HCT116 (cell line): ENCODE data around the gene PGS1. TPM values are rescaled to one million over a fixed set of nuclear protein-coding genes. Genes with fewer than 3 reads are reported as not detected.

Experiments used
- ATAC-seq: fragments of 200-7000 bp; cut with Tn5 transposase; 2 replicates; pipeline ENCODE4 v1.9.1; 2020; ENCODE audit warnings: mild to moderate bottlenecking, moderate library complexity
- BruUV-seq: library from RNA; stranded (reverse); fragments of 400-500 nt; replicated peaks from 2 replicates; lab custom pipeline; 2021; lab: Mats Ljungman, UMichigan
- CTCF ChIA-PET: fragments of 300-600 bp; sonication (Branson Sonifier 250); formaldehyde crosslinking; loops from one replicate; lab custom pipeline; 2021; ENCODE audit warnings: antibody characterized with exemption; lab: Charles Lee
- POLR2A ChIA-PET: fragments of 300-600, 350-600 bp; sonication (Branson Sonifier 250); formaldehyde crosslinking; loops from one replicate; lab custom pipeline; 2021; ENCODE audit warnings: antibody characterized with exemption; lab: Charles Lee
- RAD21 ChIA-PET, 2 experiments: fragments of 300-600 bp; sonication (Branson Sonifier 250); formaldehyde crosslinking; loops; one replicate each; lab custom pipeline; 2023; ENCODE audit warnings: low total read pairs in 2 of 2; ENCODE audit not compliant: uncharacterized antibody in 2 of 2, unreplicated experiment in 2 of 2, low non-redundant PET in 1 of 2; lab: Charles Lee
- DNase-seq: peaks from one replicate; pipeline ENCODE4 v3.0.0-alpha.2; 2010; ENCODE audit warnings: low read depth, low spot score
- H2AFZ ChIP-seq: fragments of 200-600 bp; shearing (Covaris generic), sonication (generic); 2 replicates; pipeline ENCODE4 v1.6.1; 2017; ENCODE audit warnings: low read depth, mixed run types, mixed read lengths, antibody characterized with exemption, low read length; ENCODE audit not compliant: poor library complexity, severe bottlenecking
- H3K27ac ChIP-seq: 2 replicates; pipeline ENCODE4 v1.5.1; 2012; ENCODE audit warnings: low read depth, low read length
- H3K27me3 ChIP-seq: fragments of 200-600 bp; sonication (generic); 2 replicates; pipeline ENCODE4 v1.6.1; 2016; ENCODE audit warnings: mixed run types, low read length, mixed read lengths; ENCODE audit not compliant: insufficient read depth
- H3K36me3 ChIP-seq, 2 experiments: fragments of 200-500 bp in 1 of 2; fragments of 200-600 bp in 1 of 2; sonication (Bioruptor generic) in 1 of 2; sonication (generic) in 1 of 2; 2 replicates each; pipeline versions ENCODE4 v1.5.1 to v1.6.1; 2014 to 2016; ENCODE audit warnings: low read length in 2 of 2, inconsistent platforms in 1 of 2, mixed read lengths in 1 of 2, mixed run types in 1 of 2; ENCODE audit not compliant: insufficient read depth in 2 of 2, control insufficient read depth in 1 of 2
- H3K4me1 ChIP-seq, 2 experiments: fragments of 200-600 bp in 1 of 2; sonication (generic) in 1 of 2; 2 replicates each; pipeline versions ENCODE4 v1.5.1 to v1.6.1; 2012 to 2017; ENCODE audit warnings: low read length in 2 of 2, inconsistent platforms in 1 of 2, mild to moderate bottlenecking in 1 of 2, mixed read lengths in 1 of 2, mixed run types in 1 of 2, moderate library complexity in 1 of 2; ENCODE audit not compliant: insufficient read depth in 2 of 2, control insufficient read depth in 1 of 2
- H3K4me2 ChIP-seq: fragments of 200-600 bp; sonication (generic); 2 replicates; pipeline ENCODE4 v1.6.1; 2017; ENCODE audit warnings: mixed run types, low read length, mixed read lengths
- H3K4me3 ChIP-seq, 2 experiments: fragments of 200-600 bp in 1 of 2; sonication (generic) in 1 of 2; replicated peaks in 1 of 2; 2 replicates each; pipeline ENCODE4 v1.5.1; 2011 to 2016; ENCODE audit warnings: low read length in 2 of 2, control low read depth in 1 of 2, low read depth in 1 of 2, mild to moderate bottlenecking in 1 of 2, mixed read lengths in 1 of 2, mixed run types in 1 of 2
- H3K79me2 ChIP-seq: fragments of 200-600 bp; sonication (generic); 2 replicates; pipeline ENCODE4 v1.6.1; 2017; ENCODE audit warnings: mild to moderate bottlenecking, mixed run types, low read length, moderate library complexity, mixed read lengths; ENCODE audit not compliant: insufficient read depth
- H3K9ac ChIP-seq: fragments of 200-600 bp; sonication (generic); 2 replicates; pipeline ENCODE4 v1.6.1; 2016; ENCODE audit warnings: low read length, mixed read lengths
- H3K9me2 ChIP-seq: fragments of 200-600 bp; sonication (generic), shearing (Covaris generic); 2 replicates; pipeline ENCODE4 v1.6.1; 2017; ENCODE audit warnings: mixed run types, mild to moderate bottlenecking, moderate library complexity; ENCODE audit not compliant: insufficient read depth
- H3K9me3 ChIP-seq, 2 experiments: fragments of 200-500 bp in 1 of 2; fragments of 200-600 bp in 1 of 2; sonication (Bioruptor generic) in 1 of 2; sonication (generic) in 1 of 2; 2 replicates each; pipeline ENCODE4 v1.6.1; 2014 to 2017; ENCODE audit warnings: low read length in 2 of 2, mixed read lengths in 2 of 2, inconsistent platforms in 1 of 2, low read depth in 1 of 2, mild to moderate bottlenecking in 1 of 2, mixed run types in 1 of 2, moderate library complexity in 1 of 2; ENCODE audit not compliant: control insufficient read depth in 1 of 2, insufficient read depth in 1 of 2
- H4K20me1 ChIP-seq: fragments of 200-600 bp; sonication (generic), shearing (Covaris generic); 2 replicates; pipeline ENCODE4 v1.6.1; 2017; ENCODE audit warnings: mixed run types, mild to moderate bottlenecking, moderate library complexity; ENCODE audit not compliant: insufficient read depth
- ATF3 ChIP-seq: IDR thresholded peaks from 2 replicates; pipeline ENCODE4 v1.6.1; 2012
- CEBPB ChIP-seq: IDR thresholded peaks from 2 replicates; pipeline ENCODE4 v1.6.1; 2012; ENCODE audit warnings: low read depth
- EGR1 ChIP-seq: IDR thresholded peaks from 2 replicates; pipeline ENCODE4 v1.6.1; 2012; ENCODE audit warnings: low read depth
- ELF1 ChIP-seq: IDR thresholded peaks from 2 replicates; pipeline ENCODE4 v1.6.1; 2012; ENCODE audit warnings: low read depth, borderline replicate concordance
- EZH2phosphoT487 ChIP-seq: fragments of 200-600 bp; IDR thresholded peaks from 2 replicates; pipeline ENCODE4 v1.6.1; 2018; ENCODE audit warnings: antibody characterized with exemption, borderline replicate concordance
- JUND ChIP-seq: IDR thresholded peaks from 2 replicates; pipeline ENCODE4 v1.6.1; 2012
- MAX ChIP-seq: IDR thresholded peaks from 2 replicates; pipeline ENCODE4 v1.6.1; 2012
- POLR2A ChIP-seq: IDR thresholded peaks from 2 replicates; pipeline ENCODE4 v1.7.0; 2011; ENCODE audit warnings: borderline replicate concordance; ENCODE audit not compliant: insufficient read depth, insufficient read length; ENCODE audit errors: extremely low read depth
- SP1 ChIP-seq: IDR thresholded peaks from 2 replicates; pipeline ENCODE4 v1.6.1; 2012; ENCODE audit warnings: low read depth
- ZNF274 ChIP-seq: fragments of 200-500 bp; sonication (Bioruptor generic); IDR thresholded peaks from 2 replicates; pipeline ENCODE4 v1.6.1; 2014; ENCODE audit warnings: mild to moderate bottlenecking, low read depth, low read length, inconsistent platforms
- intact Hi-C: fragments of 100-400 bp; cut with micrococcal nuclease; formaldehyde crosslinking; loops from 2 replicates; pipeline ENCODE4 v1.10.0; 2022
- total RNA-seq: library from RNA; stranded (reverse); gene quantifications from one replicate; pipeline ENCODE4 v1.2.1, GENCODE V29; 2021; ENCODE audit not compliant: unreplicated experiment
- TF ChIP-seq, protein P1 (sequence below): IDR thresholded peaks from 2 replicates; pipeline ENCODE4 v1.6.1; 2012; ENCODE audit warnings: low read depth
- TF ChIP-seq, protein P2 (sequence below), 3 experiments: fragments of 200-600 bp in 1 of 3; sonication (generic) in 1 of 3; IDR thresholded peaks in 2 of 3; conservative IDR thresholded peaks in 1 of 3; 2 replicates each; pipeline ENCODE4 v1.5.1; 2012 to 2017; ENCODE audit warnings: low read depth in 2 of 3, low read length in 2 of 3, antibody characterized with exemption in 1 of 3, borderline replicate concordance in 1 of 3, control low read depth in 1 of 3, mild to moderate bottlenecking in 1 of 3, mixed read lengths in 1 of 3, mixed run types in 1 of 3, moderate library complexity in 1 of 3; ENCODE audit not compliant: insufficient read depth in 1 of 3

Gene PGS1
- total RNA-seq, 1 experiment from 2014 or later: 44.4 TPM

DNA sequence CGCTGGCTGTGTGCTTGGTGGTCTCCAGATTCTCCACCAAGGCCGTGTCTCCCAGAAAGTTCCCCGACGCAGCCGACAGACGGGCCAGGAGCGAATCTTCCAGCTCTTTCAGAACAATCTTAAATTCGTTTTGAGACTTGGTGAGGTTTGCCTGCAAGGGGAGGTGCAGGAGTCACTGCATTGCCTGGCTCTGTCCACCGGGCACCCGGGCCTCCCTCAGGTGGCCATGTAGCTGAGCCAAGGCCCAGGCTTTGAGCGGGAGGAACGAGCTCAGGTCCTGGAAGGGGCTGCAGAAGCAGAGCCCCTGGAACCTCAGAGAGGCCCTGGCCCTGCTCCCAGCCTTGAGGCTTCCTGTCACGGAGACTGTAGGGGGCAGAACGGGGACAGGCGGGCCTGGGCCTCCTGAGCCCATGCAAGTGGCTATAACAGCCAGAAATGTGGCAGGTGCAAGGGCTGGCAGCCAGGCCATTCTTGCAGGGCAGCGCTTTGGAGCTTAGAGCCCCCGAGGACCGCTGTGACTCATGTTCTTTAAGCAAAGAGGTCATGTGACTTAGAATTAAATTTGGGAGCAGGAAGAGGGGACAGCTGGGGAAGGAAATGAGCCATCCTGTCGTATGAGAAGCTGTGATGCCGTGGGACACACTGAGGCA lies 72.4 kb downstream of the PGS1 start (continued):
- TF ChIP-seq, protein P1, sequence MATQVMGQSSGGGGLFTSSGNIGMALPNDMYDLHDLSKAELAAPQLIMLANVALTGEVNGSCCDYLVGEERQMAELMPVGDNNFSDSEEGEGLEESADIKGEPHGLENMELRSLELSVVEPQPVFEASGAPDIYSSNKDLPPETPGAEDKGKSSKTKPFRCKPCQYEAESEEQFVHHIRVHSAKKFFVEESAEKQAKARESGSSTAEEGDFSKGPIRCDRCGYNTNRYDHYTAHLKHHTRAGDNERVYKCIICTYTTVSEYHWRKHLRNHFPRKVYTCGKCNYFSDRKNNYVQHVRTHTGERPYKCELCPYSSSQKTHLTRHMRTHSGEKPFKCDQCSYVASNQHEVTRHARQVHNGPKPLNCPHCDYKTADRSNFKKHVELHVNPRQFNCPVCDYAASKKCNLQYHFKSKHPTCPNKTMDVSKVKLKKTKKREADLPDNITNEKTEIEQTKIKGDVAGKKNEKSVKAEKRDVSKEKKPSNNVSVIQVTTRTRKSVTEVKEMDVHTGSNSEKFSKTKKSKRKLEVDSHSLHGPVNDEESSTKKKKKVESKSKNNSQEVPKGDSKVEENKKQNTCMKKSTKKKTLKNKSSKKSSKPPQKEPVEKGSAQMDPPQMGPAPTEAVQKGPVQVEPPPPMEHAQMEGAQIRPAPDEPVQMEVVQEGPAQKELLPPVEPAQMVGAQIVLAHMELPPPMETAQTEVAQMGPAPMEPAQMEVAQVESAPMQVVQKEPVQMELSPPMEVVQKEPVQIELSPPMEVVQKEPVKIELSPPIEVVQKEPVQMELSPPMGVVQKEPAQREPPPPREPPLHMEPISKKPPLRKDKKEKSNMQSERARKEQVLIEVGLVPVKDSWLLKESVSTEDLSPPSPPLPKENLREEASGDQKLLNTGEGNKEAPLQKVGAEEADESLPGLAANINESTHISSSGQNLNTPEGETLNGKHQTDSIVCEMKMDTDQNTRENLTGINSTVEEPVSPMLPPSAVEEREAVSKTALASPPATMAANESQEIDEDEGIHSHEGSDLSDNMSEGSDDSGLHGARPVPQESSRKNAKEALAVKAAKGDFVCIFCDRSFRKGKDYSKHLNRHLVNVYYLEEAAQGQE: no peak
- no peak for TF ChIP-seq ELF1

DNA sequence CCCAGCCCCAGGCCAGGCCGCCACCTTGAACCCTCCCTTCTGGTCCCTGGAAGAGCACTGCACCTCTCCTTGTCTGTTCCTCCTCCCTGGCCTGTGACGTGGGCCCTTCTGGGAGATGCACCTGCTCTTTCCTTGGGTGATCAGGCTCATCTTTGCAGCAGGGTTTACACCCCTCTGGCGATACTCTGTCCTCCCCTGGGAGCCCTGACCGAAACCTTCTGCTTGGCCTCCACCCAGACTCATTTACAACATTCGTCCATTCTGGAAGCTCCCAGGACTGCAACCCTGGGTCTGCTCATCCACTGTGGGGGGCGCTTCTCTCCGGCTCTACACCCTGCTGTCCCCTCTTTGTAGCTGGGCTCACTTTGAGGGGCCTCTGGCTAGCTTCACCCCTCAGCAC lies 73.3 kb downstream of the PGS1 start:
- RAD21 ChIA-PET: no interaction called here

More for the DNA sequence above, 73.3 kb downstream of the PGS1 start:
- no TSS peak for BruUV-seq
- CTCF ChIA-PET: no interaction called here
- Histone ChIP-seq H3K4me2 (no peak overlapping the region), H3K9me3 (peaks cover 0 to 5% of the 10 kb centered on the region in 2 experiments; a peak in 2 of 4 replicates), H3K27me3 (no peaks in the 10 kb centered on the region), H2AFZ (no peak overlapping the region), H3K4me3 (no peak overlapping the region), H3K9ac (no peak overlapping the region), H3K27ac (no peak overlapping the region), H3K36me3 (no peaks in the 10 kb centered on the region), H3K4me1 (no peaks in the 10 kb centered on the region), H3K79me2 (no peaks in the 10 kb centered on the region), H3K9me2 (no peaks in the 10 kb centered on the region), H4K20me1 (no peaks in the 10 kb centered on the region)
- POLR2A ChIA-PET: no interaction called here
- TF ChIP-seq ZNF274: no peak
- TF ChIP-seq, protein P2, sequence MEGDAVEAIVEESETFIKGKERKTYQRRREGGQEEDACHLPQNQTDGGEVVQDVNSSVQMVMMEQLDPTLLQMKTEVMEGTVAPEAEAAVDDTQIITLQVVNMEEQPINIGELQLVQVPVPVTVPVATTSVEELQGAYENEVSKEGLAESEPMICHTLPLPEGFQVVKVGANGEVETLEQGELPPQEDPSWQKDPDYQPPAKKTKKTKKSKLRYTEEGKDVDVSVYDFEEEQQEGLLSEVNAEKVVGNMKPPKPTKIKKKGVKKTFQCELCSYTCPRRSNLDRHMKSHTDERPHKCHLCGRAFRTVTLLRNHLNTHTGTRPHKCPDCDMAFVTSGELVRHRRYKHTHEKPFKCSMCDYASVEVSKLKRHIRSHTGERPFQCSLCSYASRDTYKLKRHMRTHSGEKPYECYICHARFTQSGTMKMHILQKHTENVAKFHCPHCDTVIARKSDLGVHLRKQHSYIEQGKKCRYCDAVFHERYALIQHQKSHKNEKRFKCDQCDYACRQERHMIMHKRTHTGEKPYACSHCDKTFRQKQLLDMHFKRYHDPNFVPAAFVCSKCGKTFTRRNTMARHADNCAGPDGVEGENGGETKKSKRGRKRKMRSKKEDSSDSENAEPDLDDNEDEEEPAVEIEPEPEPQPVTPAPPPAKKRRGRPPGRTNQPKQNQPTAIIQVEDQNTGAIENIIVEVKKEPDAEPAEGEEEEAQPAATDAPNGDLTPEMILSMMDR (IDR thresholded peaks at IDR 0.05 in 2 of 3, conservative IDR thresholded peaks at IDR 0.05 in 1 of 3; ENCODE audit: borderline replicate concordance in 1 of 3, insufficient read depth in 1 of 3, low read depth in 2 of 3, low read length in 2 of 3): no peak
- TF ChIP-seq ELF1: no peak
- no peak for TF ChIP-seq MAX
- no peak for TF ChIP-seq EZH2phosphoT487
- TF ChIP-seq JUND: no peak
- TF ChIP-seq CEBPB: no peak
- TF ChIP-seq EGR1: no peak
- no peak for TF ChIP-seq POLR2A
- no peak for TF ChIP-seq SP1
- no peak for TF ChIP-seq ATF3
- intact Hi-C loops: no loop called here
- no peak for DNase-seq
- ATAC-seq: no peak
